NCI-H524 treated with DMSO at 0.1 percent for 48 hours (cell line): Measurements from ENCODE around the gene EEF1E1.

Source experiments
- DNase-seq: peaks from one replicate; lab custom pipeline; 2025; lab: John Stamatoyannopoulos, UW

EEF1E1 gene

DNA sequence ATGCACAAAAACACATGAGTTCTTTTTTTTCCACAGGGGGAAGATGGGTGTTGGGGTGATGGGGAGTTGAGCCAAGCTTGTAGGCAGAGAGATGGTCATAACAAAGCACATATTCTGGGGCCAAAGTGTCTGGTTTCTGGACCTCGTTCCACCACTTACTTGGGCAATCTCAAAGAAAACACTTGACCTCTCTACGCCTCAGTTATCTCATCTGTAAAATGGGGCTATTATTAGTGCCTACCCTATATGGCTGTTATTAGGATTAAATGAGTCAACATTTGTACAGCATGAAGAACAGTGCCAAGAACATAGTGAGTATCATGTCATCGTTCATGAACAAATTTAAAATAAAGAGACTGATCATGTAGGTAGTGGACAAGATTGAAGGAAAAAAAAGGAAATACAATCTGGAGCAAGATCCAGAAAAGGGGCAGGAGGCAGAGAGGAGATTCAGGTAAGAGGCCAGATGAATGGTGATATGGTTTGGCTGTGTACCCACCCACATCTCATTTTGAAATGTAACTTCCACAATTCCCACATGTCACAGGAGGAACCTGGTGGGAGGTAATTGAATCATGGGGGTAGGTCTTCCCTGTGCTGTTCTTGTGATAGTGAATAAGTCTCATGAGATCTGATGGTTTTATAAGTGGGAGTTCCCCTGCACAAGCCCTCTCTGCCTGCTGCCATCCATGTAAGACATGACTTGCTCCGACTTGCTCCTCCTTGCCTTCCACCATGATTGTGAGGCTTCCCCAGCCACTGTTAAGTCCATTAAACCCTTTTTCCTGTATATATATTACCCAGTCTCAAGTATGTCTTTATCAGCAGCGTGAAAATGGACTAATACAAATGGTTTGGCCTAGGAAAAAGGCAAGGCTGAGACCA is 14.2 kb downstream of the EEF1E1 start:
- DNase-seq = no peak

DNA sequence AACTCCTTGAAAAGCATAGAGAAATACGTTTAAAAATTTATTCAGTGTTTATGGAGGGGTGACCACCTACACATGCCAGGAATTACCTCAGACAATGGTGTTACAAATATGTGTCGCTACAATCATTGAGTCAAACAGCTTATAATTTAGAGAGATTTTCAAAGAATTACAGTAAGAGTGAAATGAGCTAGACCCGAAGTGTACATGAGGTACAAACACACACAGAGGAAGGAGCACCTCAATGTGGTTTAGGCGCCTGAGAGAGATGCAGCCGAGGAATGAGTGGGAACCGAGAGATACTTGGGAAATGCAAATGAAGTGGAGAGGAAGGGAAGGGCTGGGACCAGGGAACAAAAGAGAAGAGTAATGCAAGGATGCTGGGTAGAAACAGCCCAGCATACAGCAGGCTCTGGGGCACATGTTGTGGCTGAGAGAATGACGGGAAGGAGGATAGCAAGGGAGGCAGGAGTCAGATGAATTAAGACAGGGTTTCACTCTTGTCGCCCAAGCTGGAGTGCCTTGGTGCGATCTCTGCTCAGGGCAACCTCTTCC is 15.5 kb downstream of the EEF1E1 start:
- DNase-seq = no peak

DNA sequence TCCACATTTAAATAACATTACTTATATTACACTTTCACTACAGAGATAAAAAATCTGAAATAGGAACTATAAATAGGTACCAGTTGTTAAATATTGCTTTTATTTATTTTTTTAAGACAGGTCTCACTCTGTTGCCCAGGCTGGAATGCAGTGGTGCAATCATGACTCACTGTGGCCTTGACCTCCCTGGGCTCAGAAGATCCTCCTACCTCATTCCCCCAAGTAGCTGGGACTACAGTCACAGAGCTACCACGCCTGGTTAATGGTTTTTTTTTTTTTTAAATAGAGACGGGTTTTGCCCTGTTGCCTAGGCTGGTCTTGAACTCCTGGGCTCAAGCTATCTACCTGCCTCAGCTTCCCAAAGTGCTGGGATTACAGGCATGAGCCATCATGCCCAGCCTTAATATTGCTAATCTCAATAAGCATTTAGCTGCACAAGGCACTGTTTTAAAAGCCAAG is 17.3 kb downstream of the EEF1E1 start:
- DNase-seq = no peak

DNA sequence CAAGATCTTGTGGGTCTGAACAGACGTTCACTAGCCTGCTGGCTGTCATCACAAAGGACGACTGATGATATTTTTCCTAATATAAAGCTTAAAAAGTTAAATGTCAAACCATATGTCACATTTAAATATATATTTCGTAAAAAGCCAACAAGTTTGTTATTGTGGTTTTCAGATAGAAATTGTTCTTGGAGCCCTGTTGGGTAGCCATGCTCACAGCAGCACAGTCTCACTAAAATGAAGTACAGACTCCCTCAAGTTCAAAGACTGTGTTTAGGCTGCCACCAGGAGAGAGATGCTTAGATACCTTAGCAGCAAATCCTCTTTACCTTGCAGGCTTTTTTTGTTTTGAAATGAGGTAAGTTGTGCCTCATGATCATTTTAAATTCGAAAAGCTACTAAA is 17.8 kb downstream of the EEF1E1 start:
- DNase-seq = no peak

DNA sequence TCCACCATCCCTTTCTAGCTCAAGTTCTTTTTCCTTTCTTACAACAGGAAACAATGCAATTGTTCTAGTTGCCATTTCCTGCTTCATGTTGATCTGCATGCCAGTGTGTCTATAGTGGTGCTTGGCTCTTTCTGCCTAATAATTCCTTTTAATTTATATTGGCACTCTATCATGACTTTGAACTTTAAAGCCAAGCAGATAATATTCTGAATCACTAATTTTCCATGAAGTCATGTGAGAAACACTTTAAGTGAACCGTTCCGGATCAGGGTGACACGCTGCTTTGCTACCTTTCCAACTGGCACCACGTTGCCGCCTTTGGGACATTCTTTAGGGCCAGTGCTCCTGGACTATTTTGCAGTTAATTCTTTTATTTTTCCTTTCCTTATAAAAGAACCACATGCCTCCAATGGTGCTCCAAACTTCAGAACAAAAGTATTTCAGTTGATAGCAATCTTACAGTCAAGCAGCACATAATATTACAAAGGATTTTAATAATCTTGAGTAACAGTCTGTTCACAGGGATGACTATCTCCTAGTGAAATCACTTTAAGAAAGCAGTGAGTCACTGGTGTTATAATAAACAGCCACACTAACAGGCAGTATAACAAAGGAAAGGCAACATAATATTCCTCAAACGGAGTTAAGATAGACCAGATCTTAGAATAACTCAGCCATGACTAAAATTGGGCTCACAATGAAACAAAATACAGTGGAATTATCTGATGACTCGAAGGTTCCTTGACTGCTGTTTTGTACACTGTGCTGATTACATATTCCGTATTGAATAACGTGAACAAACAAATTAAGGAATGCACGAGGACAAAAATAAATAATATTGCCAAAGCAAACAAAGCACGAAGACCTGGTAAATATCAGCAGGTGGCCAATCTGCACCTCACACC is 19.1 kb downstream of the EEF1E1 start:
- DNase-seq = no peak

DNA sequence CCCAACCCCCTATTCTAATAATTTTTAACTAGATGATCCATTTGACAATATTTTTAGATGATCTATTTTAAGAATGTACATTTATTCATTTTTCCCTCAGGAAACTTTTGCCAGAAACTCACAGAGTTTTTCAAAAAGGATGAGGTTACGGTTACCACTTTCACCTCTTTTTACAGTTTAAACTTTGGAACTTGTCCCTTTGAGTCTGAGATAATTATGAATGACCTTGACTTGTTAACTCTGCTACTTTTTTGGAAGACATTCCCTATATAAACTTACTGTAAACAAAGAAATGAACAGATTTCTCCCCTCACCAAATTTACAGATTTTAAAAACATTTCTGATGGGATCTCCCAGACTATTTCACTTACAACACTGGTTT is 19.8 kb downstream of the EEF1E1 start:
- DNase-seq = no peak

DNA sequence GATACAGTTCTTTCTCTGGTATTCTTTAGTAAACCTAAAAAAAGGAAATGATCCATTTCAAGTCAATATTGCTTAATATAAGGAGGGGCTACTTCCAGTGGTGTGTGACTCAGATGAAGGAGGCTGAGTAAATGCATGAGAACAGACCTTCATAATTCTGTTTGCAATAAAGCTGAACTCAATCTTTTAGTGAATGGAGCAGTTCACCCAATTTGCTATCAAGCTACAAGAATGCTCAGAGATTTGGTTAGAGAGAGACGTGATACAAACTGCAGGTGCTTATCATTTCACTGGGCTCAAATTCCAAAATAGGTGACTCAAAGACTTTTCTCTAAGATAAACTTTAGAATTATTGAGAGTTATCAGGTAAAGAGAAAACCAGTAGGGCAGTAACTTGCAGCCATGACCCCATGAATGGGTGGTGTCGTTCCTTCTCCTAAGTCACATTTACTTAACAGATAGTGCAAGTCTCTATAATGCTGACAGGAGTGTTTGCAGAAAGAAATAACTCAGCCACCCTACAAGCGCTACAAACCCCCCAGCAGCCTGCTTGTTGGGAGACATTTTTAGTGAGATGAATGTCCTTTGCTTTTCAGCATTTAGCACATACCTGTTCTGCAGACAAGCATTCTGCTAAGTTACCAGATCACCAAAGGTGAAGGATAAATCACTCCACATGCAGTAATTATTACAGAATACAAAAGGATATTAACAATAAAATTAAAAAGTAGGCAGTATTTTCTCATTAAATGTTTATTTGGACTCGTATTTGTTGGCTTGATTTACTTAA is 21.8 kb downstream of the EEF1E1 start:
- no peak for DNase-seq

DNA sequence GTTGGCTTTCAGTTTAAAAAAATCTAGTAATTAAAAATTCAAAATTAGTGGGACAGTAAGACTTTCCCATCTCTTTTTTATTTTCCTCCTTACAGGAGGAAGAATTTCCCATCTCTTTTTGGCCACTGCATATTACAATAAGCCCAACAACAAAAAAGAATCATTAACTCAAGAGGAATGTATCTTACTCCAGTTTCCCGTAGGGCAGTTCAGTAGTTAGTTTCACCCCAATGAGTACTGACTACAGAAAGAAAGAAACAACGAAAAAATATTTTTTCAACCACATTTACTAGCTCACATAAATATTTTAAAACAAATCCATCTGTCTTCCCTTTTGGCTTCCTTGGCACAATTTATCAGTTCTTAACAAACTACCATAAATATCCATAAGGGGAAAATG is 23.2 kb downstream of the EEF1E1 start:
- DNase-seq = no peak

DNA sequence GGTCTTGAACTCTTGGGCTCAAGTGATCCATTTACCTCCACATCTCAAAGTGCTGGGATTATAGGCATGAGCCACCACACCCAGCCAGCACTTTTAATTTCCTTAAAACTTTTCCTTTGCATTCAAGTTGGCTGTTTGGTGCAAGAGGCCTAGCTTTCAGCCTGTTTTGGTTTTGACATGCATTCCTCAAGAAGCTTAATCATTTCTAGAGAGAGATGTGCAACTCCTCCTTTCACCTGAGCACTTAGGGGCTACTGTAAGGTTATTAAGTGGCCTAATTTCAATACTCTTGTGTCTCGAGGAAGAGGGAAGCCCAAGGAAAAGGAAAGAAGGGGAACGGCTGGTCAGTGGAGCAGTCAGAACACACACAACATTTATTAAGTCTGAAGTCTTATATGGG is 24.4 kb downstream of the EEF1E1 start:
- no peak for DNase-seq

DNA sequence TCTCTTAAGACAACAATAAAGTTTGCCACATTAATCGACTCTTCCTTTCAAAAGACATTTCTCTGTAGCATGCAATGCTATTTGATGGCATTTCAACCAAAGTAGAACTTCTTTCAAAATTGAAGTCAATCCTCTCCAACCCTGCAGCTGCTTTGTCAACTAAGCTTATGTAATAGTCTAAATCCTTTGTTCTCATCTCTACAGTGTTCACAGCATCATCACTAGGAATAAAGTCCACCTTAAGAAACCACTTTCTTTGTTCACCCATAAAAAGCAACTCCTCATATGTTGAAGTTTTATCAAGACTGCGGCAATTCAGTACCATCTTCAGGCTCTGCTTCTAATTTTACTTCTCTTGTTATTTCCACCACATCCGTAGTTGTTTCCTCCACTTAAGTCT is 26.6 kb downstream of the EEF1E1 start:
- DNase-seq = no peak

DNA sequence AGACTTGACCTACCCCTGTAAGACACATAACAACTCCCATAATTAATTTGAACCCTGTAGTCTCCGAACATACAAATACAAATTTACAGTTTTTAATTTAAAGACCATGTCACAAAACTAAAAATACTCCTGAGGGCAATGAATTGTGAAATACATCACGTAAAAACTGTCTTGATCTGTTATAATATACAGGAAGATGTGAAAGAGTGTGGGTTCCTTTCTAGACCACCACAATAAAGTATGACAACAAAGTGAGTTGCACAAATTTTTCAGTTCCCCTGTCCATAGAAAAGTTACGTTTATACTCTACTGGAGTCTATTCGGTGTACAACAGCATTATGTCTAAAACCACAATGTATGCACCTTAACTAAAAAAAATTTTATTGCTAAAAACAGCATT is 27.2 kb downstream of the EEF1E1 start:
- no peak for DNase-seq

DNA sequence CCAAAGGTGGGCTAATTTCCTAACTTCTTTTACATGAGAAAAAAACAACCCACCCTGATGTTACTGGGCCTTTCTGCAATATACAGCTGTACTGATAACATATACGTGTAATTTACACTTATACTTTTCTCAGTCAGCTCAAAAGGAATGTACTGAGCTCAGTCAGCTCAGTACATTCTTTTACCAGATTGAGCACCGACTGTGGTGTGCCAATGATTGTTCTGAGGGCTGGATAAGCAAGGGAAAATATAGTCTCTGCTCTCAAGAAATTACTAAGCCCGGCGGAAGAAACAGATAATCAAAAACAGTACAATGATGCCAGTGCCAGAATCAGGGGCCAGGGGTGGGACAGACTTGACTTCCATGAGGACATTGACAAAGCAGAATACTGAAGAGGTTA is 28.1 kb downstream of the EEF1E1 start:
- no peak for DNase-seq

DNA sequence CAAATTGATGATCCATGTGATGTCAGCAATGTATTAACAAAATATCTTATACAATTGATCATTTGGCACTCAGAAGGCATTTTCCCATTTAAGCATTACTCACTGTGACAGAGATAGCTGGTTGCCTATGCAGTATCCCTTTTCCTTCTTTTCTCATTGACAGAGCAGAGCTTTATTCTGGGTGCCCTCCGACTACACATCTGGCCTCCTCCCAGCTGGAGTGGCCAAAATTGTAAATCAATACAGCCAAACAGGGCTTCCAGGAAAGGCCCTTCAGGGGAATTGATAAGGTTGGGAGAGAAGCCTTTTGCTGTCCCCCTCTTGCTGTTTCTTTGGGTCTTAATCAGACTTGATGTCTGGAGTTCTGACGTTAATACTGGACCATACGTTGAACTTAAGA is 28.6 kb downstream of the EEF1E1 start:
- DNase-seq = no peak

DNA sequence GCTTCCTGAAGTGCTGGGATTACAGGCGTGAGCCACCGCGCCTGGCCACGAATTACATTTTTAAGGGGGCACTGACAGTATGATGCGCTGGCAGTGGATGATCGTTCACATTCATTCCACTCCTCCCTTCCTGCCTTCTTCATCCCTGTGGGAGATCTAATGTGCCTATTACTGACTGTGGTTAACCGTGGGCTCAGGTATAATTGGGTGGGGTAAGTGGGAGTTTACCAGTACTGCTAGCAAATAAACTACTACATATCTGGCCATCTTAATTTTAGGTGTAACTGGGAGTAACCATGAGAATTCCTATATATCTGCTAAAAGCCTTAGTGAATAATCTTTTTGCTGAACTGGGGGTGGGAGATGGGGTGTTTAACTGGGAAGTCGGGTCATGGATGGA is 31.6 kb downstream of the EEF1E1 start:
- DNase-seq = no peak

DNA sequence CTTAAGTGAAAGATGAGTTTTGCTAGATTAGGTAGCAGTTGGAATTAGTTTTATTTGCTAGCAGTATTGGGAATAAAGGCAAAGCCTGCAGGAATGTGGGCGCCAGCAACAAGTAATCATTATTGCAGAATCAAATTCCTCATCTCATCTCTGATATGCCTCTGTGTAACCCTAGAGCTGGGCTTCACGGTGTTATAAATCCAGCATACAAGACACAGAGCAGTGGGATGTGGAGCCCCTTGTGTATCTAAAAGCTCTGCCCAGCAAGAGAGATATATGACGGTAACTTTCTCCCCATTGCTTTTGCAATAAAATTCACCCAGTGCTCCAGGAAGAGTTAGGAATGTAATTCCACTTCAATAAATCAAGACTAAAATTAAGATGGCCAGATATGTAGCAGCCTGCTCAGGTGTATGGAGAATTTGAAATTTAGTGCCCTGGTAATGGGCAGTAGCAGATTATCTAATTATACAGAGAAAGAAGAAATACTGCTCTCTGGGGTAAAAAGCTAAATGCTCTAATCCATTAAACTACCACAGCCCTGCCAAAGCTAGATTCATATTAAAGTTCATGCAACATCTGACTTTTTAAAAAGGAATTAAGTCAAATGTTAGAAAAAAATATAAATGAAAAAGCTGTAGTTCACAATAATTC is 32.6 kb downstream of the EEF1E1 start:
- no peak for DNase-seq

DNA sequence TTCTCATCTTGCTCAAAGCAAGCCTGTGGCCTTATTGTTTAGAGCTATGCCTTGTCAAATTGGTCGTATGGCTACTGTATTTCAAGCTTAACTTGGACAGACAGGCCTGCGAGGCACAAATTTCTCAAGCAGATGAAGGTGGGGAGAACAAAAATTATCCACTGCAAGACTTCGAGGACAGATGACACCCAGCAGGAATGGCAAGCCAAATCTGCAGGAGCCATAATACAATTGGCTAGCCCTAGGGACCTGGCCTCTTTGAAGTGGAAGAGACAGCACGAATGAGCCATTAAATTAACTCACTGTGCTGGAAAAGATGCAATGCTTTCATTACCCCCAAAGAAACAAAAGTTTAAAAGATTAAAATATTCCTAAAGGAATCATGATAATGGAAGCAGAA is 33.2 kb downstream of the EEF1E1 start:
- DNase-seq = no peak

DNA sequence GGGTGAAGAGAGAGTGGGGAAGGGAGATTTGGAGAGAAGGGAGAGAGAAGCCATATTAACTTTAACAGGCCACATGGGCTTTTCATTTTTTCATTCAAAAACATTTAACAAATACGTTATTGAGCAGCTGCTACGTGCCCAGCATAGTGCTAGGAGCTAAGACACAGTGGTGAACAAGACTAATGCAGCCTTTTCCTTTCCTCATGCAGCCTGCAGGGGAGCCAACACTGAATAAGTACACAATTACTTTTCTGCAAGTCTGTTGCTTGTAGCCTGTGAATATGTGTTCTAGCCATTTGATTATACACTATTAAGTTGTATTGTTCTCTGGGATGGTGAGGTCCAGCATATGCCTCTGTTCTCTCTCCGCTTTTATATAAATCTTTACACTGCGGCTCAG is 36.2 kb downstream of the EEF1E1 start:
- DNase-seq = no peak

DNA sequence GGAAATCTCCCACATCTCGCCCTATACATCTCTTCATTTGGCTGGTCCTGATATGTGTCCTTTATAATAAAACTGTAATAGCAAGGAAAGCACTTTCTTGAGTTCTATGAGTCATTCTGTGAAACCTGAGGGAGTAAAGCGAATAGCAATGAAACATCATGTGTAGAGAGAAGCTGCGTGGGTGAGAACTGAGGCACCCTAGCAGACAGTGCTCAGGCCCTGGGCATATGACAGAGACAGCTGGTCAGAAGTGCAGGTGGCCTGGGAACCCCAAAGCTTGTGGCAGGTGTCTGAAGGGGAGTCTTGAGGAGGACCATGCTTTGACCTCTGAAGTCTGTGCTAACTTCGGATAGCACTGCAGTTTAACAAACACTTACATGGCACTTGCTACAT is 36.8 kb downstream of the EEF1E1 start:
- no peak for DNase-seq

DNA sequence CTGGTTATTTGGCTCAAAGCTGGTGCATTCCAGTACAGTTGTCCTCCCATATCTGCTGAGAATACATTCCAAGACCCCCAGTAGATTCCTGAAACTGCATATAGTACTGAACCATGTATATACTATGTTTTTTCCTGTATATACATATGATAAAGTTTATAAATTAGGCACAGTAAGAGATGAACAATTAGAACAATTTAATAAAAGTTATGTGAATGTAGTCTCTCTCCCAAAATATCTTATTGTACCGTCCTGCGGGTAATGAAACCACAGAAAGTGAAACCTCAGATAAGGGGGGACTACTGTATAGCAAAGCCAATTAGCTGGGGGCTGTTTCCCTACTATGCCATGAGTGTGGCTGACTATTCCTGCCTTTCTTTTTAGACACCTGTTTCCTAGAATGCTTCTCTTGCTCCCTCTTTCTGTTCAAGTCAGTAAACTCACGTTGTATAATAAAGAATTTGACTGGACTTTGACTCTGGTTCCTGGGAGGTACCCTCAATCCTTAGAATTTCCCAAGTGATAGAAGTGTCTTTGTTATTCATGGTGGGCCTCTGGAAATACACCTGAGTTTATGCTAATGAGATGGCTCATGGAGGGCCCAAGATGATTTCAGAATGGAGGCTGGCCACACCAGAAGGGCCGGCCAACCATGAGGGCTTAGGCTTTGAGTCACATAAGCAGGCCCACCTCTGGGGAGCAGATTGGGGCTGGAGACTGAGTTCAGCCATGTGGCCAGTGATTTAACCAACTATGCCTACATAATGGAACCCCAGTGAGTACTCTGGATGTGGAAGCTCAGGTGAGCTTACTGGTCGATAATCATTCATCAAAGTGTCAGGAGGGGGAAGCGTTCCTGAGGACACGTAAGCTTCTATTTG is 37.5 kb downstream of the EEF1E1 start:
- no peak for DNase-seq
